Measurements from ENCODE around the gene PTPRN2.

Gene PTPRN2

GRCh38 chr7:158032561-158033115 is 555.0 kb downstream of the PTPRN2 start:
- DNase-seq, result no peak

GRCh38 chr7:158031867-158032308 is 555.7 kb downstream of the PTPRN2 start:
- no peak for DNase-seq

- no peak for DNase-seq
Observed at GRCh38 chr7:158030566-158030965, 557.1 kb downstream of the PTPRN2 start.

- no peak for DNase-seq
Observed at GRCh38 chr7:158030071-158030470, 557.6 kb downstream of the PTPRN2 start.

GRCh38 chr7:158029509-158029908 is 558.1 kb downstream of the PTPRN2 start:
- peak; percentile 48 for DNase-seq

GRCh38 chr7:158028971-158029370 is 558.7 kb downstream of the PTPRN2 start:
- DNase-seq, result no peak

GRCh38 chr7:158028290-158028941 is 559.2 kb downstream of the PTPRN2 start:
- DNase-seq, result no peak

GRCh38 chr7:158027646-158028045 is 560.0 kb downstream of the PTPRN2 start:
- no peak for DNase-seq

GRCh38 chr7:158026636-158027265 is 560.9 kb downstream of the PTPRN2 start:
- DNase-seq, result no peak

- DNase-seq, result no peak
Observed at GRCh38 chr7:158025686-158026600, 561.7 kb downstream of the PTPRN2 start.

GRCh38 chr7:158024881-158025280 is 562.7 kb downstream of the PTPRN2 start:
- DNase-seq, result no peak

- DNase-seq, result no peak
Observed at GRCh38 chr7:158024351-158024715, 563.3 kb downstream of the PTPRN2 start.

GRCh38 chr7:158023681-158024350 is 563.8 kb downstream of the PTPRN2 start:
- no peak for DNase-seq

- DNase-seq, result no peak
Observed at GRCh38 chr7:158023157-158023556, 564.5 kb downstream of the PTPRN2 start.

GRCh38 chr7:158022601-158023000 is 565.0 kb downstream of the PTPRN2 start:
- no peak for DNase-seq

GRCh38 chr7:158021836-158022235 is 565.8 kb downstream of the PTPRN2 start:
- DNase-seq, result no peak

- no peak for DNase-seq
Observed at GRCh38 chr7:158020706-158021095, 566.9 kb downstream of the PTPRN2 start.

GRCh38 chr7:158019726-158020705 is 567.6 kb downstream of the PTPRN2 start:
- DNase-seq, result no peak

- no peak for DNase-seq
Observed at GRCh38 chr7:158018971-158019645, 568.5 kb downstream of the PTPRN2 start.

GRCh38 chr7:158018098-158018762 is 569.4 kb downstream of the PTPRN2 start:
- DNase-seq, result no peak
